Sciatic nerve (tissue), 2 donors: ENCODE results near the gene BNIPL. TPM values are rescaled to one million over a fixed set of nuclear protein-coding genes. Genes with fewer than 3 reads are reported as not detected.

ENCODE experiments used
- ATAC-seq: fragments of 200-7000 bp; cut with Tn5 transposase; one replicate; pipeline ENCODE4 v1.9.1; 2020; ENCODE audit warnings: mild to moderate bottlenecking, moderate library complexity
- DNase-seq: peaks from one replicate; pipeline ENCODE4 v3.0.0-alpha.2; 2020; ENCODE audit warnings: low spot score
- intact Hi-C: fragments of 100-400 bp; cut with DNase I; formaldehyde crosslinking; loops from one replicate; pipeline ENCODE4 v1.14.2; 2022
- total RNA-seq: library from RNA; stranded (reverse); fragmentation: NEBNext Ultra II Directional; extraction: Animal tissue kit (Norgen Biotek cat#: 25700); gene quantifications from one replicate; pipeline ENCODE4 v1.2.1, GENCODE V29; 2021
- donor health status: DM: no; HTN: no; CAD: no.
- donor health status: DM: no; HTN: no; CAD: no.

The BNIPL gene
- total RNA-seq, 1 donor from 2014 or later: 0.22 TPM

DNA sequence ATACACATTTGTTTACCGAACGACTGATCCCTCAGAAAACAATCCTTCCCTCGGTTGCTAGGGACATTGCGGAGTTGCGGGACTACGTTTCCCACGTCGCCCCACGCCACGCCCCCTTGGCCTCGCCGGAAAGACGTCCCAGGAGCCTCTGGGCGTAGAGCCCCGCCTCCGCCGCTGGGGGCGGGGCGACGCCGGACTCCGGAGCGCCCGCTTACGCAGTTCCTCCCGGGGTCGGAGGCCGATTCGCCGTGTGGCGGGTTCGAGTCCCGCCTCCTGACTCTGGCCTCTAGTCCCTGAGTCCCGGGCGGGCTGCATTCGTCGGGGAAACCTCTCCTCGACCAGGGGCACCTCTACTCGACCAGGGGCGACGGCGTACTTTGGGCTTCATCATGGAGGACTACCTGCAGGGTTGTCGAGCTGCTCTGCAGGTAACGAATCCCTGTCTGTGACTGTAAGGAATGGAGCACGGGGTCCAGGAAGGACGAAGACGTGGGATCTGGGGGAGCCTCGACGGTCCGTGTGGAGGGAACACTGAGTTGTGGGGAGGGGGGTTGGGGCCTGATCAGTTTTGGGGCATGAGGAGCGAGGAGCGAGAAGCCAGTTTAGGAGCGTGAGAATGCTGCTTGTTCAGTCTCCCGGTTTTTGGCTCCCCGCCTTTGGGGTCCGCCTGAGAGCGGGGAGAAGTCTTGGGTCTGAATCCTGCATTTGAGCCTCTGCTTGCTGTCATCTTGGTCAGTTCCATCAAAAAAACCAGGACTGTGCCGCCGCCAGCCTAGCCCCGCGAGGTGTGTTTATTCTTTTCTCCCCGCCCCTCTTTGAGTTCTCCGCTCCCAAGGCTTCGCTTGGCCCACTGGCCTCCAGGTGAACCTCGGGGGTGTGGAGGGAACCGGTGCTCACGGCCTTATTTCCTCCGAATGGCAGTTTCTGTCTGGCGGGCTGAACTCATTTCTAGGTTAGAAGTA, 27.9 kb upstream of the BNIPL start, which contains the start of gene PRUNE1:
Gene PRUNE1, plus strand, starts transcription at position 206 of the 962 bp plus-strand sequence. Its CDS starts 184 bp downstream, at position 390.
- intact Hi-C loops: no loop called here
- ATAC-seq: peak; percentile 96
- peak; percentile 99 for DNase-seq

DNA sequence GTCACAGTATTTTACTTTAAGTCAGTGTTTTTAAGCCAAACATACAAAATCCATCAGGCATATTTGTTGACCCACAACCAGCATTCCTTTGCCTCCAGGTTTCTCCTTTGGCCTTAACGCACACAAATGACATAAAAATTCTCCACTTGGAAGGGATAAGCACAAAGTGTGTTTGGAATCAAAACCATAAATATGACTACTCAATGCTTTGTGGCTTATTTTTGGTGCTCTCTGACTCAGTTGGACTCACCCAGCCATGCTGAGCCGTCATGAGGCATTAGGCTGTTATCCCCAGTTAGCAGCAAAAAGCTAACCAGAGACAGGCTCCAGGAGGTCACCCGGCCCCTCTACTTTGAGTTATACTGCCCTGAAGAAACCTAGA, 27.2 kb upstream of the BNIPL start:
- no peak for ATAC-seq
- no peak for DNase-seq
- intact Hi-C loops: no loop called here

DNA sequence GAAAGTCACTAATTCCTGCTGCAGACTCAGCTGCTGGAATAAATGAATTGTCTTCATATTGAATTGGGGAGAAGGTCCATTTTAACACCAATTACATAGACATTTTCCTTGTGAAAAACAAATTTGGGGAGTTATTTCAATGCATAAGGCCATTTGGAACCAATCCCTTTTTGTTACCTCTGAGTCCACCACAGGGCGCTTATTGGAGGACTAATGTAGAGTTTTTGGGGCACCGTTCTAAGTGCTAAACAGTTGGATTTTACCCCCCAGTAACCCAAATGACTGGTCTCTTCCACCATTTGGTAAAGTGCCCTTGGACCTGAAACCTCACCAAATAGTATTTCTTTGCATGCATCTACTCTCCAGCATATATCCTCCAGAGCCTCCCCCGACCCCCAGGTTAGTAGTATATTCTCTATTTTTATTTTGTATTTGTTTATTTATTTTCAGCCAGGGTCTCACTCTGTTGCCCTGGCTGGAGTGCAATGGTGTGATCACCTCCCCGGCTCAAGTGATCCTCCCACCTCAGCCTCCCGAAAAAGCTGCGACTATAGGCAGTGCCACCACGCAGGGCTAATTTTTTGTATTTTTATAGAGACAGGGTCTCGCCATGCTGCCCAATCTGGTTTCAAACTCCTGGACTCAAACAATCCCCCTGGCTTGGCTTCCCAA, 26.6 kb upstream of the BNIPL start:
- ATAC-seq: no peak
- intact Hi-C loops: no loop called here
- no peak for DNase-seq

DNA sequence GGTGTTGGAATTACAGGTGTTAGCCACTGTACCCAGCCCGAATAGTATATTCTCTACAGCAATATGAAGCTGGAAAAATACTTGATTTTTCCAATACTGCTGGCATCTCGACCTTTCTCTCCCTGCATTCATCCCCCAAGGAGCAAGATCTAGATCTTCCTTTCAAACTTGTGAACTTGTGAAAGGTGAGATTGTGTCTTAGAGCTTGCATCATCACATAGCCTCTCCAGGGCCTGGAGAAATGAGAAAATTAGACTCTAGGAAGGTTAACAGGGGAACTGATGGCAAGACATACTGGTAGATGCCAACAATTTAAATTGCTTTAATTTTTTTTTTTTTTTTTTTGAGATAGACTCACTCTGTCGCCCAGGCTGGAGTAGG, 26.1 kb upstream of the BNIPL start:
- intact Hi-C loops: no loop called here
- DNase-seq (no peak), ATAC-seq (no peak)

DNA sequence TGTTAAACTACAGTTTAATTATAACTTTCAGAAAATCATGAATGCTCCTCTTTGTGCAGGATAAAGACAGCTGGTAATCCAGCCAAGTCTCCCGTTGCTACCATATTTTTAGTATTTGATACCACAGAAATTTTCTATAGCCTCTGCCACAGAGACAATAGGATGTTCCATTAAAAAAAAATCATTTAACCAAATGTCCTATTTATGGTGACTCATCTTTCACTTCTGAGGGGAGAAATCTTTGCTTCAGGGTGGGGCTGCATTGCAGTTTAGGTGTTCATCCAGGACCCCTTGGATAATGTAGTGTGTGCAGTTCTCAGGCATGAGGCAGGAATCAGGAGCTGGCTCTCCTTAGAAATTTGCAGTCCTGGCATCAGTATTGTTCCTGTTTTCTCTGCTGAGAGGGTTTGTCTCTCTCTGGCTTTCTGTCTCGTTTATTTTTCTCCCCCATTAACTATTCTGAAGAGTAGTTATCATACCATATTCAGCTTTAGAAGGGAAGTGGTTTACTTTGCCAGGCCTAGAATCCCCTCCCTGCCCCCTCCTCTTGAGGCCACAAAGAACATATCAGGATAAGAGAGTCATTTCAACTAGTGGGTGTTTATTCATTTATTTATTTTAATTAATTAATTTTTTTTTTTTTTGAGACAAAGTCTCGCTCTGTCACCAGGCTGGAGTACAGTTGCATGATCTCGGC, 25.1 kb upstream of the BNIPL start:
- intact Hi-C loops: no loop called here
- ATAC-seq (no peak), DNase-seq (no peak)

DNA sequence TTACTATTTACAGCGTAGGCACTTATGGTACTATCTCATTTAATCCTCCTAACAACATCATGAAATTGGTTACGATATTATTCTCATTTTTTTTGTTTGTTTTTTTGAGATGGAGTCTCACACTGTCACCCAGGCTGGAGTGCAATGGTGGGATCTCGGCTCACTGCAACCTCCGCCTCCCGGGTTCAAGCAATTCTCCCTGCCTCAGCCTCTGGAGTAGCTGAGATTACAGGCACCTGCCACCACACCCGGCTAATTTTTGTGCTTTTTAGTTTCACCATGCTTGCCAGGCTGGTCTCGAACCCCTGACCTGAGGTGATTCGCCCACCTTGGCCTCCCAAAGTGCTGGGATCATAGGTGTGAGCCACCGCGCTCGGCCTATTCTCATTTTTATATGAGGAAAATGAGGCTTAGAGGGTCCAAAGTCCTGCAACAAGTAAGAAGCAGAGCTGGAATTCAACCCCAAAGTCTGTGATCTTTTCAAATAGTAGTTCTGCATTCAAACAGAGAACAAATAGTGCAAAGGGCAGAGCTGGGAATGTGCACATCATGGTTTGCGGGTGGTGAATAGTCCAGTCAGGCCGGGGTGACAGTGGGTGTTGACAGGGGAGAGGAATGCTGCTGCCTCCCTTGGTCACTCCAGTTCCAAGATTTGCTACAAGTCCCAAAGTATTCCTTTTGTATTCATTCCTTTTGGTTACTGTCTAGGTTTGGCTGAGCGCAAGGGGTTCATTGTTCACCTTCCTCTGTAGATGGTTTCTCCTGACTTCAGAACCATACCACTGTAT, 23.5 kb upstream of the BNIPL start:
- no peak for ATAC-seq
- DNase-seq: no peak
- intact Hi-C loops: no loop called here

DNA sequence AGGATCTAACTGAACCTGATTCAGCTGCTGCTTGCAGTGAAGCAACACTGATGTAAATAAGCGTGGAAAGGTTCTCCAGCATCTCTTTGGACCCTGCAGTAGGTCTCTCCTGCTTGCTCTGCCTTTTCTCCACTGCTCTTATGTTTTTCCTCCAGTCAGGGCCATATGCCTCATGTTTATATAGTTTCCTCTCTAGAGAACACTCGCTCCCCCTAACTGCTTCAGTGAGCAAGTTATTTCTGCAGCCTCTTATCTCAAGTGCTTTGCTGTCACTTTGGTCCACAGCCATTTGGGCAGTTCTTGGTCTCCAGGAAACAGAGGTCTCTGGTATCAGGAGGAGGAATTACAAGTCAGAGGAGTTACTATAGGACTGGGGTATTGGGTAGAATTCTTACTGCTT, 22.9 kb upstream of the BNIPL start:
- ATAC-seq (no peak), DNase-seq (no peak)
- intact Hi-C loops: no loop called here

DNA sequence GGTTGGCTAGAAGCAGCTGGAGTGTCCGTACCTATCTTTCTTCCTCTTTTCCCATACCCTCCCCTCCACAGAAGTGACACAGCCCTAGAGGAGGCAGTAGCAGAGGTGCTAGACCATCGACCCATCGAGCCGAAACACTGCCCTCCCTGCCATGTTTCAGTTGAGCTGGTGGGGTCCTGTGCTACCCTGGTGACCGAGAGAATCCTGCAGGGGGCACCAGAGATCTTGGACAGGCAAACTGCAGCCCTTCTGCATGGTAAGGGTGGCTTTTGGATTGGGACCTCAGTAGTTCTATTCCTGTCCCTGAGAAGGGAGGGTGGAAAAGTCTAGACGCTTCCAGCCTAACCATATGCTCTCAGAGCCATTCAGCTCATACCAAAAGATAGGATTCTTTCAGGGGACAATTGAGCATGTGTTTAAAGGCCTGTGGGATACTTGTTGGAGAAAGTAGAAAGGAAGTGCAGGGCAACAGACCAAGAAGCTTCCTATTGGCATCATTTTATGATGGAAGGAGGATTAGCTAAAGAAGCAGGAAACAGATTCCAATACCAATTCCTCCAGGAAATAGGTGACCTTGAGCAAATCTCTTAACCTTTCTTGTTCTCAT, 11.7 kb upstream of the BNIPL start:
- peak; percentile 94 for ATAC-seq
- intact Hi-C loops: no loop called here
- peak; percentile 92 for DNase-seq

DNA sequence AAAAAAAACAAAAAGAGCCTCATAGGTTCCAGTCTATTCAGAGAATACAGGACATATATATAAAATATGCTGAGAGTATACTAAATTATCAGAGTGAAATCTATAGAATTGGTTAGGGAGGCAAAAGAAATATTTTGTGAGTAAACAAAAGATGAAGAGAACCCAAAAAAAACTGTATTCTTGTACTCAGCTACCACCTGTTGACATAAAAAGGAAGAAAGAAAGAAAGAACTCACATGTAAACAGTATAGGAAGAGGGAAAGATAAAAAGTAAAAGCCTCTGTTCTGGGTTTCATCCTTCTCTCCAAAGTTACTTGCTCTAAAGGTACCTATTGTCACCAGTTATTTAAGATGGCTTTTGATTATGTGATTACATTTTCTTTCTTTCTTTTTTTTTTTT, 9.9 kb upstream of the BNIPL start:
- intact Hi-C loops: no loop called here
- ATAC-seq (no peak), DNase-seq (no peak)

DNA sequence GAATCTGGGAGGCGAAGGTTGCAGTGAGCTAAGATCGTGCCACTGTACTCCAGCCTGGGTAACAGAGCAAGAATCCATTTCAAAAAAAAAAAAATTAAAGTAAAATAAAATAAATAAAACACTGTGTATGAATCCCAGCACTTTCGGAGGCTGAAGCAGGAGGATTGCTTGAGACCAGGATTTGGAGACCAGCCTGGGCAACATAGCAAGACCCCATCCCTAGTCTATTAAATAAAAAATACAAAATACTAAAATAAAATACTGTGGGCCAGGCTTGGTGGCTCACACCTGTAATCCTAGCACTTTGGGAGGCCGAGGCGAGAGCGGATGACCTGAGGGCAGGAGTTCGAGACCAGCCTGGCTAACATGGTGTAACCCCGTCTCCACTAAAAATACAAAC, 4.2 kb upstream of the BNIPL start:
- intact Hi-C loops: no loop called here
- ATAC-seq: no peak

DNA sequence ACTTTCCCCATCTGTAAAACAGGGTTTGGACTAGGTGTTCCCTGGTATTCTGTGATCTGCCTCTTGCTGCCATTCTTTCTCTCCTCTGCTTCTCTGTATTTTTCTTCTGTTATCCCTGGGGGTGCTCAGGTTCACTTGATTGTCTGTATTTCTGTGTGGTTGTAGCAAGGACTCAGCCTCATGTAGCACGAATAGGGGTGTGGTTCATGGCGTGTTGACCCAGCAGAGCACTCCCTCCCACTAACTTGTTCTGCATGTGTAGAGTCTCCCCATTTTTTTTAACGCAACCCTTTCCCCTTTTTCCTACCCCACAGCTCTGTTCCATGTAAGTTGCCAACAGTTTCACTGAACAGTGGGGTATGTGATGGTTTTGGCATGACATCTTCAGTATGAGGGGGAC, 1.2 kb upstream of the BNIPL start:
- no peak for DNase-seq
- intact Hi-C loops: no loop called here
- no peak for ATAC-seq

More for the DNA sequence above, 4.2 kb upstream of the BNIPL start:
- DNase-seq: no peak

DNA sequence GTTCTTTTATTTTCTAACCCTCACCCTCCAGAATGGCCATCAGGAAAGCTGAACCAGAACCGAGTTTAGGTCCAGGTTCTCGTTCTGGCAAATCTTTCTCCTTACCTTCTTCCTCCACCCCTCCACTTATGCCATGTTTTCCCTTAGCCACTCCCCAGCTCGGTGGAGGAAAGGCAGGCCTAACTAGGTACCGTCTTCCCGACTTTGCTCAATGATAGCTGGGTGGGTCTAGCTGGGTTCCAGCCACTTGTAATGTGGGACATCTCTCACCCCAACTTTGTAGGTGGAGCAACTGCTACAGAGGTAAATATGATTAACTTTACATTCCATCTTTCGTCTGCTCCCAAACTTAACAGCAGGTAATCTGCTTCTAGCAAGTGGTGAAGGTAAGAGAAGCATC, 646 bp downstream of the BNIPL start:
- ATAC-seq: no peak
- intact Hi-C loops: no loop called here
- DNase-seq: no peak

DNA sequence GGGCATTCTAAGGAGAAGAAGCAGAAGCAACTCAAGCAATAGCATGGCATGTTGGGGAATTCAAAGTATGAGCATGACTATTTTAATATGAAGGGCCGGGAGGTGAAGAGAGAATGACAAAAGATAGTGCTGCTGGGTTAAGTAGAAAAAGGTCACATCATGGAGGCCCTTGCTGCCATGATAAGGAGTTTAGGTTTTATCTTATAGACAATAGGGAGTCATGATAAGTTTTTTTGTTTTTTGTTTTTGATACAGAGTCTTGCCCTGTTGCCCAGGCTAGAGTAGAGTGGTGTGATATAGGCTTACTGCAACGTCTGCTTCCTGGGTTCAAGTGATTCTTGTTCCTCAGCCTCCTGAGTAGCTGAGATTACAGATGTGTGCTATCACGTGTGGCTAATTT, 3.1 kb downstream of the BNIPL start:
- ATAC-seq (no peak), DNase-seq (no peak)
- intact Hi-C loops: no loop called here

DNA sequence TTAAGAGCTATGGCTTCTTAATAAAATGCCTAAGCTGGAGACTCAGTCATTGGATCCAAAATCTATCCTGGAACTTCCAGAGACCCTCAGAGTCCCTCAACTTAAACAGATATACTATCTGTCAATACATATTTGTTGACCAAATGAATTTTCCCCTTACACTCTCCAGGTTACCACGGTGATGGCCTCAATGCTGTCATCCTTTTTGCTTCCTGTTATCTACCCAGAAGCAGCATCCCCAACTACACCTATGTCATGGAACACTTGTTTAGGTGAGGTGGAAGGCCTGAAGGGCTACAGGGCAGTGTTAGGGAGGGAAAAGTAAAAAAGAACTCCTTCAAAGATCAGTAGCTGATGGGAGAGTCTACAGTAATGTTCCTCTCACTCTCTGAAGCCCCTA, 6.8 kb downstream of the BNIPL start:
- intact Hi-C loops: no loop called here
- no peak for ATAC-seq
- DNase-seq: no peak

DNA sequence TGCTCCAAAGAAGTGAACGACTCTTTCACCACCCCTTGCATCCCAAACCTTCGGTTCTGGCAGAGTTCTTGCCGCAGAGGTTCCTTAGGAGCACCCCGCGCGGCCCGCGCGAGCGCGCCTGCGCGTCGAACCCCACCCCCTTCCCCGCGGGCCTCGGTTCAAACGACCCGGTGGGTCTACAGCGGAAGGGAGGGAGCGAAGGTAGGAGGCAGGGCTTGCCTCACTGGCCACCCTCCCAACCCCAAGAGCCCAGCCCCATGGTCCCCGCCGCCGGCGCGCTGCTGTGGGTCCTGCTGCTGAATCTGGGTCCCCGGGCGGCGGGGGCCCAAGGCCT, 11.2 kb downstream of the BNIPL start, which contains the start of gene C1orf56:
Gene C1orf56, plus strand, starts transcription at position 161 of the 334 bp plus-strand sequence. Its CDS starts 97 bp downstream, at position 258.
- DNase-seq: peak; percentile 86
- peak; percentile 93 for ATAC-seq
- intact Hi-C loops: no loop called here

DNA sequence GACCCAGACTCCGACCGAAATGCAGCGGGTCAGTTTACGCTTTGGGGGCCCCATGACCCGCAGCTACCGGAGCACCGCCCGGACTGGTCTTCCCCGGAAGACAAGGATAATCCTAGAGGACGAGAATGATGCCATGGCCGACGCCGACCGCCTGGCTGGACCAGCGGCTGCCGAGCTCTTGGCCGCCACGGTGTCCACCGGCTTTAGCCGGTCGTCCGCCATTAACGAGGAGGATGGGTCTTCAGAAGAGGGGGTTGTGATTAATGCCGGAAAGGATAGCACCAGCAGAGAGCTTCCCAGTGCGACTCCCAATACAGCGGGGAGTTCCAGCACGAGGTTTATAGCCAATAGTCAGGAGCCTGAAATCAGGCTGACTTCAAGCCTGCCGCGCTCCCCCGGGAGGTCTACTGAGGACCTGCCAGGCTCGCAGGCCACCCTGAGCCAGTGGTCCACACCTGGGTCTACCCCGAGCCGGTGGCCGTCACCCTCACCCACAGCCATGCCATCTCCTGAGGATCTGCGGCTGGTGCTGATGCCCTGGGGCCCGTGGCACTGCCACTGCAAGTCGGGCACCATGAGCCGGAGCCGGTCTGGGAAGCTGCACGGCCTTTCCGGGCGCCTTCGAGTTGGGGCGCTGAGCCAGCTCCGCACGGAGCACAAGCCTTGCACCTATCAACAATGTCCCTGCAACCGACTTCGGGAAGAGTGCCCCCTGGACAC, 11.7 kb downstream of the BNIPL start:
- peak; percentile 79 for DNase-seq
- peak; percentile 78 for ATAC-seq
- intact Hi-C loops: no loop called here

DNA sequence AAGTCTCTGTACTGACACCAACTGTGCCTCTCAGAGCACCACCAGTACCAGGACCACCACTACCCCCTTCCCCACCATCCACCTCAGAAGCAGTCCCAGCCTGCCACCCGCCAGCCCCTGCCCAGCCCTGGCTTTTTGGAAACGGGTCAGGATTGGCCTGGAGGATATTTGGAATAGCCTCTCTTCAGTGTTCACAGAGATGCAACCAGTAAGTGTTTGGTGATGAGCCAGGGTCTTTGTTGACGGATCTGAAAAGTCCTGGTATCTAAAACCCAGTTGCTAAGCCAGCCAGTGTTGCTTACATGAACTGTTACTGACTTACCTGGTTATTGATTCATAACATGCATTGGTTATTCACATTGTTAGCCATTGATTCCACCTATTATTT, 12.3 kb downstream of the BNIPL start:
- ATAC-seq (no peak), DNase-seq (no peak)
- intact Hi-C loops: no loop called here

DNA sequence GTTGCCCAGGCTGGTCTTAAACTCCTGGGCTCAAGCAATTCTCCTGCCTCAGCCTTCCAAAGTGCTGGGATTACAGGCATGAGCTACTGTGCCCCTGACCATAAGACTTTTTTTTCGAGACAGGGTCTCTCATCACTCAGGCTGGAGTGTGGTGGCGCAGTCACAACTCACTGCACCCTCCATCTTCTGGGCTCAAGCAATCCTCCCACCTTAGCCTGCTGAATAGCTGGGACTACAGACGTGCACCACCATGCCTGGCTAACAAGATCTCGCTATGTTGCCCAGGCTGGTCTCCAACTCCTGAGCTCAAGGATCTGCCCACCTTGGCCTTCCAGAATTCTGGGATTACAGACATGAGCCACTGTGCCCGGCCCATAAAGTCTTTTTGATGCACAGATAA, 13.1 kb downstream of the BNIPL start:
- ATAC-seq (no peak), DNase-seq (no peak)
- intact Hi-C loops: no loop called here
